Measurements from ENCODE around the gene SPATA13. TPM values are rescaled to one million over a fixed set of nuclear protein-coding genes. Genes with fewer than 3 reads are reported as not detected.

SPATA13 gene
- total and polyA plus RNA-seq, 10 of the 15 experiments (the other 5 are each of a cell fraction or from before 2014, with no cell fraction given) = 2.4 to 11.1 (median 10.2) TPM

GRCh38 chr13:24168979-24169378 lies 8.5 kb downstream of the SPATA13 start (continued):
- TF ChIP-seq, protein P1, sequence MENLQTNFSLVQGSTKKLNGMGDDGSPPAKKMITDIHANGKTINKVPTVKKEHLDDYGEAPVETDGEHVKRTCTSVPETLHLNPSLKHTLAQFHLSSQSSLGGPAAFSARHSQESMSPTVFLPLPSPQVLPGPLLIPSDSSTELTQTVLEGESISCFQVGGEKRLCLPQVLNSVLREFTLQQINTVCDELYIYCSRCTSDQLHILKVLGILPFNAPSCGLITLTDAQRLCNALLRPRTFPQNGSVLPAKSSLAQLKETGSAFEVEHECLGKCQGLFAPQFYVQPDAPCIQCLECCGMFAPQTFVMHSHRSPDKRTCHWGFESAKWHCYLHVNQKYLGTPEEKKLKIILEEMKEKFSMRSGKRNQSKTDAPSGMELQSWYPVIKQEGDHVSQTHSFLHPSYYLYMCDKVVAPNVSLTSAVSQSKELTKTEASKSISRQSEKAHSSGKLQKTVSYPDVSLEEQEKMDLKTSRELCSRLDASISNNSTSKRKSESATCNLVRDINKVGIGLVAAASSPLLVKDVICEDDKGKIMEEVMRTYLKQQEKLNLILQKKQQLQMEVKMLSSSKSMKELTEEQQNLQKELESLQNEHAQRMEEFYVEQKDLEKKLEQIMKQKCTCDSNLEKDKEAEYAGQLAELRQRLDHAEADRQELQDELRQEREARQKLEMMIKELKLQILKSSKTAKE (IDR thresholded peaks at IDR 0.05; ENCODE audit: low read depth, poor library complexity, severe bottlenecking) = no peak
- TF ChIP-seq ZNF622 (IDR thresholded peaks at IDR 0.05) (no peak), ZNF24 (IDR thresholded peaks at IDR 0.05) (no peak), EGR1 (IDR thresholded peaks at IDR 0.05; ENCODE audit: borderline replicate concordance in 1 of 2, low read depth in 2 of 2, low read length in 2 of 2) (no peak)

DNA sequence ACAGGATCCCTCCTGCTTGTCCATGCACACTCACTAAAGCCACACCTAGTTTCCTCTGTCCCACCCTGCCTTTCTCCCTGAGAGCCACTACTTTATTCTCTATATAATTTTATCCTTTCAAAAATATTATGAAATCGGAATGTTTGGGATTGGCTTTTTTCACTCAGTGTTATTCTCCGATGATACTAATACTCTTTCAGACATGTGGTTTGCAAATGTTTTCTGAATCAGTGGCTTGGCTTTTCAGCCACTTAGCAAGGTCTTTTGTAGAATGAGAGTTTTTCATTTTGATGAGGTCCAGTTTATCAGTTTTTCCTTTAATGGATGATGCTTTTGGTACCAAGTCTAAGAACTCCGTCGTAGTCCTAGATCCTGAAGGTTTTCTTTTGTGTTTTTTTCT lies 11.6 kb downstream of the SPATA13 start:
- H3K4me1 ChIP-seq (ENCODE audit: control insufficient read depth, insufficient read depth, low read length) = no peaks in the 10 kb centered on the region
- SMC1A ChIA-PET (ENCODE audit: uncharacterized antibody, unreplicated experiment) = no interaction called here
- BruUV-seq (replicated peaks) = no TSS peak
- no peaks in the 10 kb centered on the region for H3K9me3 ChIP-seq (replicated peaks; ENCODE audit: control insufficient read depth, insufficient read depth, low read length)
- WGBS (ENCODE audit: insufficient coverage, insufficient replicate concordance, low lambda C conversion rate, missing lambda C conversion rate) = 82% methylated on average over 4 of the region's 4 CpGs
- no peak overlapping the region for H3K4me2 ChIP-seq (ENCODE audit: control insufficient read depth, insufficient read depth)
- ATAC-seq (no peak), FAIRE-seq (no peak), DNase-seq (ENCODE audit: low read depth, low spot score) (no peak)
- no peaks in the 10 kb centered on the region for H4K20me1 ChIP-seq (ENCODE audit: control insufficient read depth, insufficient read depth)
- H2AFZ ChIP-seq (ENCODE audit: control insufficient read depth, low read depth, low read length) = no peak overlapping the region
- intact Hi-C loops (cut with micrococcal nuclease; ENCODE audit: unreplicated experiment) = no loop called here
- no peak overlapping the region for H3K4me3 ChIP-seq
- POLR2A ChIA-PET = no interaction called here
- no peaks in the 10 kb centered on the region; a peak in 2 of 4 replicates for H3K27me3 ChIP-seq (replicated peaks in 1 of 2; ENCODE audit: control insufficient read depth in 2 of 2, insufficient read depth in 2 of 2, low read length in 1 of 2)
- in situ Hi-C loops (cut with MboI) = no loop called here
- CTCF ChIA-PET = no interaction called here
- no peak overlapping the region for H3K9ac ChIP-seq (ENCODE audit: control insufficient read depth, insufficient read depth, low read length)
- RAD21 ChIA-PET (ENCODE audit: unreplicated experiment) = interaction anchor here (0.6 kb wide), 1 partner anchor 34 kb away, joined by 3 read pairs; no protein-coding TSS in a partner anchor
- no peaks in the 10 kb centered on the region for H3K36me3 ChIP-seq (ENCODE audit: control insufficient read depth in 2 of 2, insufficient read depth in 2 of 2, low read length in 1 of 2)
- H3K27ac ChIP-seq (ENCODE audit: control insufficient read depth, insufficient read depth) = no peak overlapping the region
- H3K79me2 ChIP-seq (ENCODE audit: control insufficient read depth, insufficient read depth, low read length) = no peaks in the 10 kb centered on the region
- TF ChIP-seq BHLHE40 (IDR thresholded peaks at IDR 0.05; ENCODE audit: borderline replicate concordance in 1 of 2, low read depth in 2 of 2, low read length in 1 of 2) (no peak), MYC (IDR thresholded peaks at IDR 0.05; ENCODE audit: insufficient read depth, insufficient read length, insufficient replicate concordance, low read length, severe bottlenecking) (no peak), POLR2AphosphoS5 (IDR thresholded peaks at IDR 0.05; ENCODE audit: low read length) (no peak), ATF2 (IDR thresholded peaks at IDR 0.05; ENCODE audit: low read length) (no peak), NFIC (IDR thresholded peaks at IDR 0.05; ENCODE audit: low read depth, low read length) (no peak), CBX5 (IDR thresholded peaks at IDR 0.05; ENCODE audit: low read depth) (no peak), SMARCA5 (IDR thresholded peaks at IDR 0.05) (no peak), IKZF2 (IDR thresholded peaks at IDR 0.05) (no peak), EP300 (IDR thresholded peaks at IDR 0.05; ENCODE audit: borderline replicate concordance in 1 of 2, control insufficient read depth in 1 of 2, low read depth in 2 of 2, low read length in 2 of 2) (no peak), NFXL1 (IDR thresholded peaks at IDR 0.05; ENCODE audit: borderline replicate concordance) (no peak), RAD51 (IDR thresholded peaks at IDR 0.05) (no peak), ASH2L (IDR thresholded peaks at IDR 0.05; ENCODE audit: borderline replicate concordance, low read depth) (no peak), MYB (IDR thresholded peaks at IDR 0.05; ENCODE audit: borderline replicate concordance, low read depth, low read length) (no peak)
- TF ChIP-seq, protein P2, sequence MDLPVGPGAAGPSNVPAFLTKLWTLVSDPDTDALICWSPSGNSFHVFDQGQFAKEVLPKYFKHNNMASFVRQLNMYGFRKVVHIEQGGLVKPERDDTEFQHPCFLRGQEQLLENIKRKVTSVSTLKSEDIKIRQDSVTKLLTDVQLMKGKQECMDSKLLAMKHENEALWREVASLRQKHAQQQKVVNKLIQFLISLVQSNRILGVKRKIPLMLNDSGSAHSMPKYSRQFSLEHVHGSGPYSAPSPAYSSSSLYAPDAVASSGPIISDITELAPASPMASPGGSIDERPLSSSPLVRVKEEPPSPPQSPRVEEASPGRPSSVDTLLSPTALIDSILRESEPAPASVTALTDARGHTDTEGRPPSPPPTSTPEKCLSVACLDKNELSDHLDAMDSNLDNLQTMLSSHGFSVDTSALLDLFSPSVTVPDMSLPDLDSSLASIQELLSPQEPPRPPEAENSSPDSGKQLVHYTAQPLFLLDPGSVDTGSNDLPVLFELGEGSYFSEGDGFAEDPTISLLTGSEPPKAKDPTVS (IDR thresholded peaks at IDR 0.05; ENCODE audit: low read depth, low read length) = no peak

Measured in GM12878 (cell line).